Measurements from ENCODE around the gene ZNF813. TPM values are rescaled to one million over a fixed set of nuclear protein-coding genes. Genes with fewer than 3 reads are reported as not detected.

ZNF813 gene
- total RNA-seq, 1 donor from 2014 or later = 1.1 TPM

- no peak for ATAC-seq
- intact Hi-C loops (cut with DNase I) = no loop called here
- DNase-seq (ENCODE audit: missing footprints) = no peak
Measured at GRCh38 chr19:53541971-53542370, 74.4 kb downstream of the ZNF813 start.

GRCh38 chr19:53545271-53546065, 77.9 kb downstream of the ZNF813 start:
- DNase-seq (ENCODE audit: missing footprints) = no peak
- intact Hi-C loops (cut with DNase I) = no loop called here
- ATAC-seq = no peak

Other genes starting within 250 kb of the ZNF813 start
- 20.1 TPM for gene ZNF677, start 212.9 kb upstream of the ZNF813 start, total RNA-seq
- not detected for gene VN1R2, start 209.4 kb upstream of the ZNF813 start, total RNA-seq
- not detected for gene VN1R4, start 200.0 kb upstream of the ZNF813 start, total RNA-seq
- gene ZNF845, start 134.0 kb upstream of the ZNF813 start, total RNA-seq = 3.7 TPM
- 4.8 TPM for gene ZNF525, start 102.0 kb upstream of the ZNF813 start, total RNA-seq
- gene ZNF765, start 72.6 kb upstream of the ZNF813 start, total RNA-seq = 4.6 TPM
- gene ZNF761, start 35.7 kb upstream of the ZNF813 start, total RNA-seq = 3.8 TPM
- gene ZNF331, start 70.4 kb downstream of the ZNF813 start, total RNA-seq = 9.3 TPM
- not detected for gene DPRX, start 164.3 kb downstream of the ZNF813 start, total RNA-seq

Measured in Right ventricle myocardium inferior (tissue), 1 donor.